ENCODE results near the gene AKT1S1. TPM values are rescaled to one million over a fixed set of nuclear protein-coding genes. Genes with fewer than 3 reads are reported as not detected.
A peak's percentile ranks its signal among the peaks of the same experiment; 100 is the strongest.
"Not testable (repeated sequence)": the region's sequence is repeated elsewhere in the genome, so short reads cannot be mapped to it uniquely, and the experiment has no call there.

The AKT1S1 gene
- total RNA-seq, 4 donors from 2014 or later = 14.4 to 24.6 (median 19.7) TPM

- Histone ChIP-seq H3K36me3 (peaks cover 0 to 53% of the 10 kb centered on the region in 2 donors), H3K4me1 (peaks cover 0 to 20% (median 7%) of the 10 kb centered on the region in 3 donors)
- 93 to 100% methylated on average over 2 to 10 of the region's 12 CpGs for WGBS, 2 donors (ENCODE audit: low coverage in 1 of 2)
Observed at GRCh38 chr19:49823472-49823871, 53.7 kb downstream of the AKT1S1 start.

GRCh38 chr19:49820125-49820524, 57.0 kb downstream of the AKT1S1 start:
- no peak for ATAC-seq
- Histone ChIP-seq H3K4me3 (no peak overlapping the region), H3K4me1 (peaks cover 0 to 30% (median 10%) of the 10 kb centered on the region in 3 donors), H3K27ac (no peak overlapping the region), H3K27me3 (no peaks in the 10 kb centered on the region), H3K9me3 (no peaks in the 10 kb centered on the region), H3K36me3 (peaks cover 0 to 33% of the 10 kb centered on the region in 2 donors)
- 67% methylated on average over 3 to 6 of the region's 10 CpGs for WGBS, 2 donors (ENCODE audit: low coverage in 1 of 2)
- TF ChIP-seq POLR2AphosphoS5 (IDR thresholded peaks at IDR 0.05) (no peak), EP300 (IDR thresholded peaks at IDR 0.05) (no peak), CTCF (IDR thresholded peaks at IDR 0.05) (no peak), POLR2A (IDR thresholded peaks at IDR 0.05) (no peak)

More at GRCh38 chr19:49823472-49823871, 53.7 kb downstream of the AKT1S1 start:
- Histone ChIP-seq H3K27ac (no peak overlapping the region), H3K9me3 (no peaks in the 10 kb centered on the region), H3K4me3 (no peak overlapping the region), H3K27me3 (no peaks in the 10 kb centered on the region)
- TF ChIP-seq POLR2AphosphoS5 (IDR thresholded peaks at IDR 0.05) (no peak), POLR2A (IDR thresholded peaks at IDR 0.05) (no peak), EP300 (IDR thresholded peaks at IDR 0.05) (no peak), CTCF (IDR thresholded peaks at IDR 0.05) (no peak)
- ATAC-seq = no peak

- Histone ChIP-seq H3K4me1 (peaks cover 0 to 30% (median 10%) of the 10 kb centered on the region in 3 donors), H3K4me3 (peak overlapping the region in 1 of 2 donors; percentile 87), H3K36me3 (peaks cover 0 to 30% of the 10 kb centered on the region in 2 donors)
- 62 to 67% methylated on average over 2 to 7 of the region's 7 CpGs for WGBS, 2 donors (ENCODE audit: low coverage in 1 of 2)
- H3K27ac ChIP-seq, H3K9me3 ChIP-seq, H3K27me3 ChIP-seq, ATAC-seq: not testable (repeated sequence)
Observed at GRCh38 chr19:49819452-49820115, 57.6 kb downstream of the AKT1S1 start.

Small RNA genes lying within 50 kb of the gene (small RNA-seq; reads per million reads assigned to genes)
- gene MIR4749 = 0 to 0.55 (median 0.06) reads per million in 4 donors

Other genes with a start within 250 kb of the AKT1S1 start
- 100 to 1,000 TPM; 100 to 162 (median 136) TPM for gene RRAS, start 237.2 kb downstream of the AKT1S1 start, total RNA-seq
- 10 to 100 TPM; 18.2 to 37.5 (median 18.5) TPM for gene SCAF1, start 235.1 kb downstream of the AKT1S1 start, total RNA-seq
- gene IRF3, start 211.5 kb downstream of the AKT1S1 start, total RNA-seq = 10 to 100 TPM; 29.2 to 68.6 (median 39.9) TPM
- gene BCL2L12, start 211.4 kb downstream of the AKT1S1 start, total RNA-seq = 1 to 10 TPM; 3.3 to 7.9 (median 6.4) TPM
- 100 to 1,000 TPM; 137 to 152 (median 146) TPM for gene PRMT1, start 200.1 kb downstream of the AKT1S1 start, total RNA-seq
- 1 to 10 TPM in 3 of 4 donors, not detected in 1; 1.3 to 4.1 (median 1.5) TPM for gene ADM5, start 187.8 kb downstream of the AKT1S1 start, total RNA-seq
- gene CPT1C, start 186.2 kb downstream of the AKT1S1 start, total RNA-seq = 1 to 10 TPM; 2.0 to 3.0 (median 2.6) TPM
- 1 to 10 TPM in 1 of 4 donors, under 1 TPM in 1, not detected in 2; 0.73 to 4.2 TPM for gene TSKS, start 114.0 kb downstream of the AKT1S1 start, total RNA-seq
- 100 to 1,000 TPM in 1 of 4 donors, 10 to 100 TPM in 3; 69.9 to 103 (median 76.1) TPM for gene AP2A1, start 110.4 kb downstream of the AKT1S1 start, total RNA-seq
- 10 to 100 TPM; 14.8 to 23.0 (median 20.1) TPM for gene FUZ, start 64.1 kb downstream of the AKT1S1 start, total RNA-seq
- gene MED25, start 59.1 kb downstream of the AKT1S1 start, total RNA-seq = 10 to 100 TPM; 26.7 to 36.1 (median 28.7) TPM
- gene PTOV1, start 26.2 kb downstream of the AKT1S1 start, total RNA-seq = 10 to 100 TPM; 52.9 to 89.1 (median 60.0) TPM
- gene PNKP, start 9.8 kb downstream of the AKT1S1 start, total RNA-seq = 10 to 100 TPM; 12.5 to 64.3 (median 29.4) TPM
- 10 to 100 TPM; 25.1 to 41.9 (median 37.3) TPM for gene TBC1D17, start 347 bp upstream of the AKT1S1 start, total RNA-seq
- 1 to 10 TPM in 1 of 4 donors, under 1 TPM in 1, not detected in 2; 0.39 to 1.2 TPM for gene IL4I1, start 19.5 kb upstream of the AKT1S1 start, total RNA-seq
- 10 to 100 TPM; 12.3 to 22.7 (median 16.7) TPM for gene ATF5, start 51.9 kb upstream of the AKT1S1 start, total RNA-seq
- 10 to 100 TPM; 30.1 to 43.2 (median 37.7) TPM for gene NUP62, start 52.1 kb upstream of the AKT1S1 start, total RNA-seq
- gene SIGLEC11, start 83.8 kb upstream of the AKT1S1 start, total RNA-seq = 1 to 10 TPM in 3 of 4 donors, under 1 TPM in 1; 0.85 to 3.6 (median 1.3) TPM
- gene VRK3, start 148.0 kb upstream of the AKT1S1 start, total RNA-seq = 10 to 100 TPM; 17.5 to 34.3 (median 26.0) TPM
- 10 to 100 TPM in 2 of 4 donors, 1 to 10 TPM in 2; 5.5 to 20.9 (median 11.4) TPM for gene ZNF473, start 148.7 kb upstream of the AKT1S1 start, total RNA-seq